ENCODE results near the gene CCL15. TPM values are rescaled to one million over a fixed set of nuclear protein-coding genes. Genes with fewer than 3 reads are reported as not detected.
A peak's percentile ranks its signal among the peaks of the same experiment; 100 is the strongest.

Gene CCL15
- total and polyA plus RNA-seq, 2 experiments from 2014 or later = not detected

- Histone ChIP-seq H3K27ac (no peak overlapping the region), H3K4me1 (ENCODE audit: insufficient read depth) (no peaks in the 10 kb centered on the region), H3K9me3 (ENCODE audit: low read depth) (no peaks in the 10 kb centered on the region), H4K20me1 (ENCODE audit: insufficient read depth) (no peaks in the 10 kb centered on the region), H3K36me3 (ENCODE audit: low read depth) (no peaks in the 10 kb centered on the region), H3K9me2 (ENCODE audit: insufficient read depth) (no peaks in the 10 kb centered on the region), H3K9ac (no peak overlapping the region), H2AFZ (no peak overlapping the region), H3K4me3 (no peak overlapping the region), H3K79me2 (ENCODE audit: insufficient read depth) (no peaks in the 10 kb centered on the region), H3F3A (ENCODE audit: insufficient read depth) (no peaks in the 10 kb centered on the region), H3K27me3 (replicated peaks; ENCODE audit: insufficient read depth) (peaks cover 21% of the 10 kb centered on the region; the same call in 1 of the 2 replicates), H3K4me2 (ENCODE audit: unreplicated experiment) (no peak overlapping the region)
- 42 to 58% methylated on average over 1 of the region's 1 CpG for WGBS, 2 experiments (ENCODE audit: low coverage in 1 of 2, low lambda C conversion rate in 2 of 2, missing lambda C conversion rate in 2 of 2)
- in situ Hi-C loops (cut with MboI) = loop anchor here (25.0 kb wide), 1 partner anchor 490 kb away; no protein-coding TSS in a partner anchor
- DNase-seq = no peak
- no peak for TF ChIP-seq EZH2 (IDR thresholded peaks at IDR 0.05; ENCODE audit: insufficient read depth, poor library complexity, severe bottlenecking)
- TF ChIP-seq EZH2phosphoT487 (IDR thresholded peaks at IDR 0.05; ENCODE audit: insufficient read depth, low read depth) = no peak
These were observed 29.3 kb downstream of the CCL15 start for GRCh38 chr17:35972066-35972465.

GRCh38 chr17:35969558-35970380 lies 31.6 kb downstream of the CCL15 start:
- no peaks in the 10 kb centered on the region for H3K4me1 ChIP-seq (ENCODE audit: insufficient read depth)
- no peaks in the 10 kb centered on the region for H3K9me3 ChIP-seq (ENCODE audit: low read depth)
- no peak overlapping the region for H3K9ac ChIP-seq
- peak; percentile 71 for DNase-seq
- H3K4me2 ChIP-seq (ENCODE audit: unreplicated experiment) = no peak overlapping the region
- no peaks in the 10 kb centered on the region for H3K9me2 ChIP-seq (ENCODE audit: insufficient read depth)
- no peaks in the 10 kb centered on the region for H3F3A ChIP-seq (ENCODE audit: insufficient read depth)
- H3K36me3 ChIP-seq (ENCODE audit: low read depth) = no peaks in the 10 kb centered on the region
- H4K20me1 ChIP-seq (ENCODE audit: insufficient read depth) = no peaks in the 10 kb centered on the region
- no peak overlapping the region for H2AFZ ChIP-seq
- in situ Hi-C loops (cut with MboI) = loop anchor here (25.0 kb wide), 1 partner anchor 493 kb away; no protein-coding TSS in a partner anchor
- no peak overlapping the region for H3K27ac ChIP-seq
- H3K27me3 ChIP-seq (replicated peaks; ENCODE audit: insufficient read depth) = peaks cover 21% of the 10 kb centered on the region; the same call in 1 of the 2 replicates
- H3K4me3 ChIP-seq = no peak overlapping the region
- TF ChIP-seq EZH2phosphoT487 (IDR thresholded peaks at IDR 0.05; ENCODE audit: insufficient read depth, low read depth) (no peak), EZH2 (IDR thresholded peaks at IDR 0.05; ENCODE audit: insufficient read depth, poor library complexity, severe bottlenecking) (no peak)
- 10 to 19% methylated on average over 8 of the region's 8 CpGs for WGBS, 2 experiments (ENCODE audit: low coverage in 1 of 2, low lambda C conversion rate in 2 of 2, missing lambda C conversion rate in 2 of 2)
- no peaks in the 10 kb centered on the region for H3K79me2 ChIP-seq (ENCODE audit: insufficient read depth)

GRCh38 chr17:35968520-35969054 lies 32.8 kb downstream of the CCL15 start:
- Histone ChIP-seq H2AFZ (no peak overlapping the region), H4K20me1 (ENCODE audit: insufficient read depth) (no peaks in the 10 kb centered on the region), H3K4me1 (ENCODE audit: insufficient read depth) (no peaks in the 10 kb centered on the region), H3K9me3 (ENCODE audit: low read depth) (no peaks in the 10 kb centered on the region), H3K9ac (no peak overlapping the region), H3K4me3 (no peak overlapping the region), H3K36me3 (ENCODE audit: low read depth) (no peaks in the 10 kb centered on the region), H3K27ac (no peak overlapping the region), H3F3A (ENCODE audit: insufficient read depth) (no peaks in the 10 kb centered on the region), H3K9me2 (ENCODE audit: insufficient read depth) (no peaks in the 10 kb centered on the region), H3K27me3 (replicated peaks; ENCODE audit: insufficient read depth) (peaks cover 21% of the 10 kb centered on the region; the same call in 1 of the 2 replicates), H3K4me2 (ENCODE audit: unreplicated experiment) (no peak overlapping the region), H3K79me2 (ENCODE audit: insufficient read depth) (no peaks in the 10 kb centered on the region)
- in situ Hi-C loops (cut with MboI) = loop anchor here (25.0 kb wide), 1 partner anchor 494 kb away; no protein-coding TSS in a partner anchor
- TF ChIP-seq EZH2 (IDR thresholded peaks at IDR 0.05; ENCODE audit: insufficient read depth, poor library complexity, severe bottlenecking) (no peak), EZH2phosphoT487 (IDR thresholded peaks at IDR 0.05; ENCODE audit: insufficient read depth, low read depth) (no peak)
- 42% methylated on average over 10 of the region's 10 CpGs for WGBS, 2 experiments (ENCODE audit: low coverage in 1 of 2, low lambda C conversion rate in 2 of 2, missing lambda C conversion rate in 2 of 2)
- DNase-seq = no peak

- Histone ChIP-seq H3K9ac (no peak overlapping the region), H4K20me1 (ENCODE audit: insufficient read depth) (no peaks in the 10 kb centered on the region), H3F3A (ENCODE audit: insufficient read depth) (no peaks in the 10 kb centered on the region), H3K4me3 (no peak overlapping the region), H3K9me2 (ENCODE audit: insufficient read depth) (no peaks in the 10 kb centered on the region), H3K9me3 (ENCODE audit: low read depth) (no peaks in the 10 kb centered on the region), H3K27me3 (replicated peaks; ENCODE audit: insufficient read depth) (peaks cover 11% of the 10 kb centered on the region; the same call in 1 of the 2 replicates), H3K27ac (no peak overlapping the region), H3K4me2 (ENCODE audit: unreplicated experiment) (no peak overlapping the region), H3K79me2 (ENCODE audit: insufficient read depth) (no peaks in the 10 kb centered on the region), H2AFZ (no peak overlapping the region), H3K4me1 (ENCODE audit: insufficient read depth) (no peaks in the 10 kb centered on the region), H3K36me3 (ENCODE audit: low read depth) (no peaks in the 10 kb centered on the region)
- in situ Hi-C loops (cut with MboI) = loop anchor here (25.0 kb wide), 1 partner anchor 497 kb away; no protein-coding TSS in a partner anchor
- TF ChIP-seq EZH2 (IDR thresholded peaks at IDR 0.05; ENCODE audit: insufficient read depth, poor library complexity, severe bottlenecking) = no peak
- TF ChIP-seq EZH2phosphoT487 (IDR thresholded peaks at IDR 0.05; ENCODE audit: insufficient read depth, low read depth) = no peak
- no peak for DNase-seq
- 64% methylated on average over 7 of the region's 7 CpGs for WGBS, 2 experiments (ENCODE audit: low coverage in 1 of 2, low lambda C conversion rate in 2 of 2, missing lambda C conversion rate in 2 of 2)
These were observed 36.1 kb downstream of the CCL15 start for GRCh38 chr17:35965272-35965671.

All from GM23248 (cell line).